Tibial nerve (tissue), 3 donors: ENCODE data around the gene RASAL3.

Experiments
- POLR2A ChIP-seq, 2 donors: fragments of 450-650 bp; IDR thresholded peaks; one replicate each; pipeline ENCODE4 v1.6.1; 2017; ENCODE audit warnings: antibody characterized with exemption in 2 of 2, mild to moderate bottlenecking in 2 of 2, moderate library complexity in 2 of 2
- TF ChIP-seq, protein P1 (sequence below), 5 experiments: fragments of 200-600 bp in 3 of 5; fragments of 450-650 bp in 2 of 5; sonication (generic) in 3 of 5; IDR thresholded peaks; one replicate each; pipeline ENCODE4 v1.5.1; 2016 to 2019; ENCODE audit warnings: antibody characterized with exemption in 5 of 5, mild to moderate bottlenecking in 3 of 5, moderate library complexity in 2 of 5

DNA sequence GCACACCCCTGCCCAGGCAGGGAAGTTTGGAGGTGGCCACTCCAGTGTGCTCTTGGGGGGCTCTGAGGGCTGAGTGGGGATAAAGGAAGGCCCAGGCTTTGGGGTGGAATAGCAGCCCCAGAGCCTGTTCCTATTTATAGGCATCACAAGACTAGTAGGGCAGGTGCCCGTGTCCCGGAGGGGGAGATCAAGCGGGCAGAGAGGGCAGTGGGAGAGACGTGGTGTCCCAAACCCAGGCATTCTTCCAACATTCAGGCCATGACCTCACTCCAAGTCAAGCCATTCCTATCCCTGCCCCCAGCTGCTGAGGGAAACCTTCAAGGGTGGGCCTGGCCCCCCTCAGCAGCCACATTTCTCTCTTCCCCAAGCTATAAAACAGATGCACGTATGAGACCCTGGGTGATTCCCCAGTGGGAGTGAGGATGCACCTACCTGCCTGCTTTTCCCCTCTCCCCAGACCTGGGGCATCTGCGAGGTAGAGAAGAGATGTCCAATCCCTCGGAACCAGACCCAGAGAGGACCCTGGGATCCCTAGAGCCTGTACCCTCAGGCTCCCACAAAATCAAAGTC lies 18.5 kb downstream of the RASAL3 start:
- TF ChIP-seq, protein P1, sequence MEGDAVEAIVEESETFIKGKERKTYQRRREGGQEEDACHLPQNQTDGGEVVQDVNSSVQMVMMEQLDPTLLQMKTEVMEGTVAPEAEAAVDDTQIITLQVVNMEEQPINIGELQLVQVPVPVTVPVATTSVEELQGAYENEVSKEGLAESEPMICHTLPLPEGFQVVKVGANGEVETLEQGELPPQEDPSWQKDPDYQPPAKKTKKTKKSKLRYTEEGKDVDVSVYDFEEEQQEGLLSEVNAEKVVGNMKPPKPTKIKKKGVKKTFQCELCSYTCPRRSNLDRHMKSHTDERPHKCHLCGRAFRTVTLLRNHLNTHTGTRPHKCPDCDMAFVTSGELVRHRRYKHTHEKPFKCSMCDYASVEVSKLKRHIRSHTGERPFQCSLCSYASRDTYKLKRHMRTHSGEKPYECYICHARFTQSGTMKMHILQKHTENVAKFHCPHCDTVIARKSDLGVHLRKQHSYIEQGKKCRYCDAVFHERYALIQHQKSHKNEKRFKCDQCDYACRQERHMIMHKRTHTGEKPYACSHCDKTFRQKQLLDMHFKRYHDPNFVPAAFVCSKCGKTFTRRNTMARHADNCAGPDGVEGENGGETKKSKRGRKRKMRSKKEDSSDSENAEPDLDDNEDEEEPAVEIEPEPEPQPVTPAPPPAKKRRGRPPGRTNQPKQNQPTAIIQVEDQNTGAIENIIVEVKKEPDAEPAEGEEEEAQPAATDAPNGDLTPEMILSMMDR (IDR thresholded peaks at IDR 0.05) = no peak
- TF ChIP-seq POLR2A (IDR thresholded peaks at IDR 0.05) = no peak
